Measurements from ENCODE around the gene ADH6.

- TF ChIP-seq POLR2A (IDR thresholded peaks at IDR 0.05): no peak
- TF ChIP-seq CTCF (IDR thresholded peaks at IDR 0.05): no peak
- no peak for TF ChIP-seq POLR2AphosphoS5 (IDR thresholded peaks at IDR 0.05)
Observed at GRCh38 chr4:99166544-99166943, 52.5 kb downstream of the ADH6 start.

Measured in prostate gland (tissue), 2 donors.